ENCODE data around the gene PTP4A1. TPM values are rescaled to one million over a fixed set of nuclear protein-coding genes. Genes with fewer than 3 reads are reported as not detected.

Gene PTP4A1
- total and polyA plus RNA-seq, 4 experiments from 2014 or later: 22.6 to 96.3 (median 36.0) TPM

GRCh38 chr6:63611560-63611959, 39.3 kb downstream of the PTP4A1 start:
- Mint-ChIP-seq H3K36me3 (no peaks in the 10 kb centered on the region), H3K27ac (no peak overlapping the region), H3K4me1 (no peaks in the 10 kb centered on the region), H3K4me3 (no peak overlapping the region), H3K27me3 (peaks cover 0 to 8% of the 10 kb centered on the region in 2 donors), H3K9me3 (no peaks in the 10 kb centered on the region)
- intact Hi-C loops (cut with micrococcal nuclease): no loop called here
- Histone ChIP-seq H3K36me3 (ENCODE audit: insufficient read depth, low read length) (no peaks in the 10 kb centered on the region), H3K4me3 (ENCODE audit: low read length in 2 of 2) (no peak overlapping the region), H3K9me3 (ENCODE audit: control insufficient read depth in 1 of 2, low read length in 2 of 2) (no peaks in the 10 kb centered on the region), H3K27ac (ENCODE audit: low read depth, low read length) (no peak overlapping the region), H3K27me3 (ENCODE audit: insufficient read depth, low read length) (no peaks in the 10 kb centered on the region), H3K4me1 (ENCODE audit: insufficient read depth, low read length) (no peaks in the 10 kb centered on the region)
- ChIA-PET CTCF (ENCODE audit: partially characterized antibody) (interaction anchor here (2.0 kb wide), 1 partner anchor 13 kb away, joined by 8 read pairs; no protein-coding TSS in a partner anchor), POLR2A (ENCODE audit: partially characterized antibody) (no interaction called here)
- DNase-seq: no peak

- DNase-seq: no peak
- no peak overlapping the region for H3K4me3 Mint-ChIP-seq
- no peaks in the 10 kb centered on the region for H3K4me1 Mint-ChIP-seq
Observed at GRCh38 chr6:63615590-63615989, 43.3 kb downstream of the PTP4A1 start.

More at GRCh38 chr6:63615590-63615989, 43.3 kb downstream of the PTP4A1 start:
- ChIA-PET CTCF (ENCODE audit: partially characterized antibody) (interaction anchor here (1.2 kb wide), 1 partner anchor 17 kb away, joined by 4 read pairs; no protein-coding TSS in a partner anchor), POLR2A (ENCODE audit: partially characterized antibody) (no interaction called here)
- H3K4me3 ChIP-seq (ENCODE audit: low read length in 2 of 2): no peak overlapping the region
- intact Hi-C loops (cut with micrococcal nuclease): no loop called here
- peaks cover 14 to 21% of the 10 kb centered on the region in 2 donors for H3K27me3 Mint-ChIP-seq
- no peaks in the 10 kb centered on the region for H3K9me3 ChIP-seq (ENCODE audit: control insufficient read depth in 1 of 2, low read length in 2 of 2)
- H3K27ac Mint-ChIP-seq: no peak overlapping the region
- no peak overlapping the region for H3K27ac ChIP-seq (ENCODE audit: low read depth, low read length)
- no peaks in the 10 kb centered on the region for H3K9me3 Mint-ChIP-seq
- H3K36me3 ChIP-seq (ENCODE audit: insufficient read depth, low read length): no peaks in the 10 kb centered on the region
- no peaks in the 10 kb centered on the region for H3K4me1 ChIP-seq (ENCODE audit: insufficient read depth, low read length)
- no peaks in the 10 kb centered on the region for H3K27me3 ChIP-seq (ENCODE audit: insufficient read depth, low read length)
- no peaks in the 10 kb centered on the region for H3K36me3 Mint-ChIP-seq

Other genes starting within 250 kb of the PTP4A1 start
- gene PHF3, start 63.3 kb downstream of the PTP4A1 start, total RNA-seq: 100 to 1,000 TPM; 115 to 119 TPM
- gene PHF3, start 63.3 kb downstream of the PTP4A1 start, polyA plus RNA-seq: 10 to 100 TPM in 1 of 2 donors, 1 to 10 TPM in 1; 5.1 to 47.1 TPM